Activated B cell treated with CpG ODN at 0.5 μM for 24 hours (primary cell): Measurements from ENCODE around the gene RPL15. TPM values are rescaled to one million over a fixed set of nuclear protein-coding genes. Genes with fewer than 3 reads are reported as not detected.

Source experiments
- ATAC-seq: fragments of 200-7000 bp; cut with Tn5 transposase; one replicate; pipeline ENCODE4 v1.10.0; 2021; ENCODE audit warnings: low read depth, mild to moderate bottlenecking, moderate library complexity
- CTCF ChIA-PET: fragments of 350-600 bp; sonication (Branson Sonifier 250); formaldehyde crosslinking; loops from one replicate; lab custom pipeline; 2021; ENCODE audit warnings: antibody characterized with exemption; lab: Charles Lee
- POLR2A ChIA-PET: fragments of 350-600 bp; sonication (Branson Sonifier 250); formaldehyde crosslinking; loops from one replicate; lab custom pipeline; 2021; ENCODE audit warnings: antibody characterized with exemption; lab: Charles Lee
- DNase-seq: peaks from one replicate; pipeline ENCODE4 v3.0.0; 2022
- H3K27ac Mint-ChIP-seq: one replicate; pipeline ENCODE4 v1.8.0; 2020; ENCODE audit warnings: mixed read lengths
- H3K27me3 Mint-ChIP-seq: one replicate; pipeline ENCODE4 v1.8.0; 2021; ENCODE audit warnings: mixed read lengths
- H3K36me3 Mint-ChIP-seq: one replicate; pipeline ENCODE4 v1.8.0; 2021; ENCODE audit warnings: low read depth, mixed read lengths
- H3K4me1 Mint-ChIP-seq: one replicate; pipeline ENCODE4 v1.8.0; 2021; ENCODE audit warnings: mixed read lengths
- H3K4me3 Mint-ChIP-seq: one replicate; pipeline ENCODE4 v1.8.0; 2020; ENCODE audit warnings: mild to moderate bottlenecking, mixed read lengths
- H3K9me3 Mint-ChIP-seq: one replicate; pipeline ENCODE4 v1.8.0; 2020; ENCODE audit warnings: mixed read lengths
- CTCF ChIP-seq: fragments of 200-600 bp; IDR thresholded peaks from one replicate; pipeline ENCODE4 v1.8.0; 2022; ENCODE audit warnings: antibody characterized with exemption, mild to moderate bottlenecking
- intact Hi-C: fragments of 100-400 bp; cut with micrococcal nuclease; formaldehyde crosslinking; loops from one replicate; pipeline ENCODE4 v1.15.1; 2024
- total RNA-seq: library from RNA; stranded (reverse); gene quantifications from 2 replicates; pipeline ENCODE4 v1.2.3, GENCODE V29; 2022

RPL15 gene
- total RNA-seq, 1 donor from 2014 or later = 2,710 TPM

- ChIA-PET CTCF (no interaction called here), POLR2A (interaction anchor here (0.9 kb wide), 1 partner anchor 10 kb away, joined by 3 read pairs; no protein-coding TSS in a partner anchor)
- intact Hi-C loops = no loop called here
- Mint-ChIP-seq H3K4me3 (no peak overlapping the region), H3K27ac (no peak overlapping the region), H3K27me3 (no peaks in the 10 kb centered on the region), H3K9me3 (no peaks in the 10 kb centered on the region), H3K4me1 (peaks cover 35% of the 10 kb centered on the region), H3K36me3 (peaks cover 52% of the 10 kb centered on the region)
- ATAC-seq (no peak), DNase-seq (no peak)
- no peak for TF ChIP-seq CTCF
These were observed 39.8 kb downstream of the RPL15 start for GRCh38 chr3:23956701-23957100.

GRCh38 chr3:23959135-23959900, 42.4 kb downstream of the RPL15 start:
- POLR2A ChIA-PET = no interaction called here
- Mint-ChIP-seq H3K9me3 (no peaks in the 10 kb centered on the region), H3K27me3 (no peaks in the 10 kb centered on the region), H3K4me3 (no peak overlapping the region), H3K36me3 (peaks cover 78% of the 10 kb centered on the region), H3K4me1 (peaks cover 11% of the 10 kb centered on the region), H3K27ac (peak overlapping the region; percentile 4)
- intact Hi-C loops = no loop called here
- ATAC-seq (no peak), DNase-seq (no peak)
- CTCF ChIA-PET = no interaction called here
- TF ChIP-seq CTCF = no peak

- Mint-ChIP-seq H3K4me3 (no peak overlapping the region), H3K27me3 (no peaks in the 10 kb centered on the region), H3K4me1 (peaks cover 2% of the 10 kb centered on the region), H3K9me3 (no peaks in the 10 kb centered on the region), H3K27ac (no peak overlapping the region), H3K36me3 (peaks cover 76% of the 10 kb centered on the region)
- ChIA-PET POLR2A (no interaction called here), CTCF (no interaction called here)
- intact Hi-C loops = no loop called here
- no peak for TF ChIP-seq CTCF
- DNase-seq (no peak), ATAC-seq (no peak)
These were observed 43.7 kb downstream of the RPL15 start for GRCh38 chr3:23960649-23961048.

GRCh38 chr3:23961066-23961465, 44.1 kb downstream of the RPL15 start:
- Mint-ChIP-seq H3K4me1 (no peaks in the 10 kb centered on the region), H3K27me3 (no peaks in the 10 kb centered on the region), H3K27ac (no peak overlapping the region), H3K36me3 (peaks cover 76% of the 10 kb centered on the region), H3K4me3 (no peak overlapping the region), H3K9me3 (no peaks in the 10 kb centered on the region)
- no peak for DNase-seq
- POLR2A ChIA-PET = no interaction called here
- intact Hi-C loops = no loop called here
- no peak for TF ChIP-seq CTCF
- CTCF ChIA-PET = no interaction called here
- ATAC-seq = no peak

GRCh38 chr3:23961913-23962312, 45.0 kb downstream of the RPL15 start:
- Mint-ChIP-seq H3K36me3 (peaks cover 76% of the 10 kb centered on the region), H3K27ac (no peak overlapping the region), H3K9me3 (no peaks in the 10 kb centered on the region), H3K4me1 (no peaks in the 10 kb centered on the region), H3K27me3 (no peaks in the 10 kb centered on the region), H3K4me3 (no peak overlapping the region)
- no peak for DNase-seq
- no peak for TF ChIP-seq CTCF
- no peak for ATAC-seq
- ChIA-PET CTCF (no interaction called here), POLR2A (interaction anchor here (1.2 kb wide), 2 partner anchors 9 to 16 kb away, joined by 4 read pairs; no protein-coding TSS in a partner anchor)
- intact Hi-C loops = no loop called here
